HG03558 (cell line): Measurements from ENCODE around the gene RPL4.
"Not testable (repeated sequence)": the region's sequence is repeated elsewhere in the genome, so short reads cannot be mapped to it uniquely, and the experiment has no call there.

Experiments
- ATAC-seq: cut with Tn5 transposase; IDR thresholded peaks from one replicate; pipeline ENCODE4 v1.9.1; 2021; ENCODE audit warnings: moderate number of reproducible peaks; ENCODE audit not compliant: unreplicated experiment; ENCODE audit errors: extremely low read depth

The RPL4 gene

GRCh38 chr15:66461294-66461693 is 43.4 kb downstream of the RPL4 start:
- not testable (repeated sequence) for ATAC-seq

GRCh38 chr15:66459818-66460615 is 44.6 kb downstream of the RPL4 start:
- no peak for ATAC-seq

GRCh38 chr15:66456211-66456610 is 48.4 kb downstream of the RPL4 start:
- ATAC-seq: no peak

GRCh38 chr15:66454143-66454542 is 50.5 kb downstream of the RPL4 start:
- ATAC-seq: no peak

- no peak for ATAC-seq
Measured at GRCh38 chr15:66452971-66453580, 51.6 kb downstream of the RPL4 start.

GRCh38 chr15:66452420-66452819 is 52.2 kb downstream of the RPL4 start:
- ATAC-seq: no peak
